ENCODE data around the gene CARS1.

CARS1 gene

DNA sequence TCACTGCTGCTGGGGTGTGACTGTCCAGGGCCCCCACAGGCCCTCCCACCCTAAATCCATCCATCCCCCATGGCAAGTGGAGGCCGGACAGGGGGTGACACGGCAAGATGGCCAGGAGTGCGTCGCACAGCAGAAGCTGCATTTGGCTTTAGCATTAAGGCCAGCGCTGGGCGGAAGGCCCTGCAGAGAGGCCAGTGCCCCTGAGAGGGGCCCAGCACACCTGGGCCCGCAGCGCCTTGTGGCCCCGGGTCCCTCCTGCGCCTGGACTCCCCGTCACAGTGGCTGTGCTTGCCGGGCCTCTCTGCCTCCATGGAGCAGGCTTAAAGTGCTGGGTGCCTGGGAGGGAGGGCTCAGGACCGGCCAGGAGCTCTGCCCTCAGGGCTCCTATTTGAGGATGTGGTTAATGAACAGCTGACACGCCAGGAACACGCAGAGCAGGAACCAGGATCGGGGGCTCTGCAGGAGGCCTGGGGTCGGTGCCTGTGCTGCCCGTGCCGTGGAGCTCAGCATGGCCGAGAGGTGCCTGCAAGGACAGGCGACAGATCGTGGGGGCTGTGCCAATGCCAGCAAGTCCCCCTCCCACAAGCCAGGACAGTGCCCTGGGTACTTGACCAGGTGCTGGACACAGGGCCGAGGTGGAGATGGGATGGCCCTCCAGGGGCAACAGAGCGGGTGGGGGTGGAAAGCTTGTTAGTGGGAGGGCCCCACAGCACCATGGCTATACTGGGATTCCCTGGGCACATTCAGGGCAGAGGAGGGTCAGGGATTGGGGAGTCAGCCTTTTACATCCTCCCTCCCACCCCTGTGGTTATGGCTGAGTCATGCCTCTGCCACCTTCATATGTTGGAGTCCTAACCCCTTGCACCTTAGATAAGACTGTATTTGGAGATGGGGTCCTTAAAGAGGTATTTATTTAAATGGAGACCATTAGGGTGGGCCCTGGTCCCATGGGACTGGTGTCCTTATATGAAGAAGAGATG lies 30.9 kb upstream of the CARS1 start:
- no peak overlapping the region for H3K27ac ChIP-seq
- H3K36me3 ChIP-seq: peaks cover 42% of the 10 kb centered on the region
- H3K4me1 ChIP-seq (ENCODE audit: control insufficient read depth in 1 of 2, insufficient read depth in 1 of 2, low read depth in 1 of 2, low read length in 1 of 2): peaks cover 0 to 3% of the 10 kb centered on the region in 2 experiments
- H3K27me3 ChIP-seq: peaks cover 9% of the 10 kb centered on the region
- TF ChIP-seq, protein P1, sequence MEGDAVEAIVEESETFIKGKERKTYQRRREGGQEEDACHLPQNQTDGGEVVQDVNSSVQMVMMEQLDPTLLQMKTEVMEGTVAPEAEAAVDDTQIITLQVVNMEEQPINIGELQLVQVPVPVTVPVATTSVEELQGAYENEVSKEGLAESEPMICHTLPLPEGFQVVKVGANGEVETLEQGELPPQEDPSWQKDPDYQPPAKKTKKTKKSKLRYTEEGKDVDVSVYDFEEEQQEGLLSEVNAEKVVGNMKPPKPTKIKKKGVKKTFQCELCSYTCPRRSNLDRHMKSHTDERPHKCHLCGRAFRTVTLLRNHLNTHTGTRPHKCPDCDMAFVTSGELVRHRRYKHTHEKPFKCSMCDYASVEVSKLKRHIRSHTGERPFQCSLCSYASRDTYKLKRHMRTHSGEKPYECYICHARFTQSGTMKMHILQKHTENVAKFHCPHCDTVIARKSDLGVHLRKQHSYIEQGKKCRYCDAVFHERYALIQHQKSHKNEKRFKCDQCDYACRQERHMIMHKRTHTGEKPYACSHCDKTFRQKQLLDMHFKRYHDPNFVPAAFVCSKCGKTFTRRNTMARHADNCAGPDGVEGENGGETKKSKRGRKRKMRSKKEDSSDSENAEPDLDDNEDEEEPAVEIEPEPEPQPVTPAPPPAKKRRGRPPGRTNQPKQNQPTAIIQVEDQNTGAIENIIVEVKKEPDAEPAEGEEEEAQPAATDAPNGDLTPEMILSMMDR (IDR thresholded peaks at IDR 0.05): no peak
- H3K4me3 ChIP-seq (ENCODE audit: low read depth in 1 of 2, low read length in 1 of 2): no peak overlapping the region
- H3K9me3 ChIP-seq: no peaks in the 10 kb centered on the region

DNA sequence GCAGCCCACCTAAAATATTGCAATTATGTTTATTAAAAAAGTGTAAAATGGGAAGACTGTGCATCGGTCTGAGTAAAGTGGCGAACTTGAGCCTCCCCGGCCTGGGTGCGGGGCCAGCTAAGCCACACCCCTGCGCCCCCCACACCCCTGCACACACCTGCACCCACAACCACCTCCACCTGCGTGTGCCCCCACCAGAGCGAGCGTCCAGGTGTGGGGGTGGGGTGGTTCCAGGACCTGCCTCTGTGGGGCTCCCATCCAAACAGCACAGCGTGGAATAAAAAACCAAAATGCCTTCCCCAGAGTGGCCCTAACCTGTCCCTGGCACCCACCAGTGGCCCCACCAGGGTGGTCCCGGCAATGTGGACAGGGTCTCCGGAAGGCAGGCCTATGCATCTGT lies 30.1 kb upstream of the CARS1 start:
- Histone ChIP-seq H3K9me3 (no peaks in the 10 kb centered on the region), H3K27ac (no peak overlapping the region), H3K27me3 (peaks cover 9% of the 10 kb centered on the region), H3K4me1 (ENCODE audit: control insufficient read depth in 1 of 2, insufficient read depth in 1 of 2, low read depth in 1 of 2, low read length in 1 of 2) (peaks cover 0 to 3% of the 10 kb centered on the region in 2 experiments), H3K36me3 (peaks cover 35% of the 10 kb centered on the region), H3K4me3 (ENCODE audit: low read depth in 1 of 2, low read length in 1 of 2) (no peak overlapping the region)
- TF ChIP-seq, protein P1 (IDR thresholded peaks at IDR 0.05): no peak

DNA sequence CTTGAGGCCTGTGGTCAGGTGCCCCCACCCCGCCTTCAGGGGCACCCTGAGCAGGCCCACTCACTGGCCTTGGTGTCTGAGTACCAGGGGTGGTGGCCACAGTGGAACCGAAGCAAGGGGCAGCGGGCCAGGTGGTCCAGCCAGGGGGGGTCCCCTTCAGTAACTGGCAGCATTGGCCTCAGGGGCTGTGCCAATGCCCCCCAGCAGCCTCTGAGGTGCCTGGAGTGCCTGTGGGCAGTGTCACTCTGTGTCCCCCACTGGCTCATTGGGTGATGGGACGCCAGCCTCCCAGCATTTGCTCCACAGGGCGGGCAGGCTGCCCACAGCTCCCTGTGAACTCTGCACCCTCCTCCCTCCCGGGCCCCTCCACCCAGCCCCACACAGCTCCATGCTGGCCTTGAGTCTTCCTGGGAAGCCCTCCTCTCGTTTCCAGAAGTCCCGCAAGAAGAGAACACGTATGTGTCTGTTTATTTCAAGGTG lies 29.5 kb upstream of the CARS1 start:
- no peaks in the 10 kb centered on the region for H3K9me3 ChIP-seq
- H3K27ac ChIP-seq: no peak overlapping the region
- H3K4me3 ChIP-seq (ENCODE audit: low read depth in 1 of 2, low read length in 1 of 2): no peak overlapping the region
- TF ChIP-seq, protein P1 (IDR thresholded peaks at IDR 0.05): no peak
- no peaks in the 10 kb centered on the region for H3K4me1 ChIP-seq (ENCODE audit: control insufficient read depth in 1 of 2, insufficient read depth in 1 of 2, low read depth in 1 of 2, low read length in 1 of 2)
- H3K36me3 ChIP-seq: peaks cover 34% of the 10 kb centered on the region
- peaks cover 9% of the 10 kb centered on the region for H3K27me3 ChIP-seq

DNA sequence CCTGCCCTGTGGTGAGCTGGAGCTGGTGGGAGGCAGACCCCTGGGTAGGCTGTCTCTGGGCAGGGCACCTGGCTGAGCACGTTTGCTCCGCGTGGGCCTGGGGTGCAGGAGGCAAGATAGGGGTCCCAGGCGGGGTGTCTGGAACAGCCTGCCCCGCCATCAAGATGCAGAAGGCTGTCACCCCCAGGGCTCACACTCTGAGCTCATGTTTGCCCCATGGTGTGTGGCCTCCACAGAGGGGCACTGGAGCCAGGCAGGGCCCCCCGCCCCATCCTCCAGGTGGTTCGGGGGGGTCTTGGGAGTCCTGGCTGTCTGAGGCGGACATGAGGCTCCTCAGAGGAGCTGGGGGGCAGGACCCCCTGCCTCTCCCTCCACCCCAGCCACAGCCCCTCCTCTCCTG lies 28.9 kb upstream of the CARS1 start:
- H3K27me3 ChIP-seq: peaks cover 9% of the 10 kb centered on the region
- TF ChIP-seq, protein P1 (IDR thresholded peaks at IDR 0.05): no peak
- H3K36me3 ChIP-seq: peaks cover 34% of the 10 kb centered on the region
- H3K9me3 ChIP-seq: no peaks in the 10 kb centered on the region
- no peak overlapping the region for H3K27ac ChIP-seq
- H3K4me1 ChIP-seq (ENCODE audit: control insufficient read depth in 1 of 2, insufficient read depth in 1 of 2, low read depth in 1 of 2, low read length in 1 of 2): no peaks in the 10 kb centered on the region
- H3K4me3 ChIP-seq (ENCODE audit: low read depth in 1 of 2, low read length in 1 of 2): no peak overlapping the region

DNA sequence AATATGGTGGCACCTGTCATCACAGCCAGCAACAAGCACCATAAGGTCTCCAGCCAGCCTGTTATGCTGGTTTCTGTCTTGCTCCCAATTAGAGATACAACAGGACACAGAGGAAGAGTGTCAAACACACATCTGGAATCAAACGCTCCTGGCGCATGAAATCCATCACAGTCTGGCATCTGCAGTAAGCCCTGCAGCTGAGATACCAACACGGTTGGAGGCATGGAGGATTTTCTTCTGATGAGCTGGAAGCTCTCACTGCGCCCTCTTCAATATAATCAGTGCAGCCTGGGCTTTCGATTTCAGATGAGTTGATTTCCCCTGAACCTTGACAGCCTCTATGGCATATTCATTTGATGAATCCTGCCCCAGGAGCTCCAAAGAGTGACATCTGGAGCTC lies 27.8 kb upstream of the CARS1 start:
- Histone ChIP-seq H3K27me3 (peaks cover 9% of the 10 kb centered on the region), H3K4me1 (ENCODE audit: control insufficient read depth in 1 of 2, insufficient read depth in 1 of 2, low read depth in 1 of 2, low read length in 1 of 2) (no peaks in the 10 kb centered on the region), H3K9me3 (no peaks in the 10 kb centered on the region), H3K27ac (no peak overlapping the region), H3K4me3 (ENCODE audit: low read depth in 1 of 2, low read length in 1 of 2) (no peak overlapping the region), H3K36me3 (peaks cover 24% of the 10 kb centered on the region)
- TF ChIP-seq, protein P1 (IDR thresholded peaks at IDR 0.05): no peak
